Epidermal melanocyte (primary cell): ENCODE data around the gene RANGAP1.
"Not testable (repeated sequence)": the region's sequence is repeated elsewhere in the genome, so short reads cannot be mapped to it uniquely, and the experiment has no call there.

Source experiments
- DNase-seq: peaks from one replicate; pipeline ENCODE4 v3.0.0; 2011; ENCODE audit warnings: low spot score; ENCODE audit not compliant: insufficient read length

The RANGAP1 gene

GRCh38 chr22:41300661-41301060 lies 14.7 kb upstream of the RANGAP1 start:
- no peak for DNase-seq

DNA sequence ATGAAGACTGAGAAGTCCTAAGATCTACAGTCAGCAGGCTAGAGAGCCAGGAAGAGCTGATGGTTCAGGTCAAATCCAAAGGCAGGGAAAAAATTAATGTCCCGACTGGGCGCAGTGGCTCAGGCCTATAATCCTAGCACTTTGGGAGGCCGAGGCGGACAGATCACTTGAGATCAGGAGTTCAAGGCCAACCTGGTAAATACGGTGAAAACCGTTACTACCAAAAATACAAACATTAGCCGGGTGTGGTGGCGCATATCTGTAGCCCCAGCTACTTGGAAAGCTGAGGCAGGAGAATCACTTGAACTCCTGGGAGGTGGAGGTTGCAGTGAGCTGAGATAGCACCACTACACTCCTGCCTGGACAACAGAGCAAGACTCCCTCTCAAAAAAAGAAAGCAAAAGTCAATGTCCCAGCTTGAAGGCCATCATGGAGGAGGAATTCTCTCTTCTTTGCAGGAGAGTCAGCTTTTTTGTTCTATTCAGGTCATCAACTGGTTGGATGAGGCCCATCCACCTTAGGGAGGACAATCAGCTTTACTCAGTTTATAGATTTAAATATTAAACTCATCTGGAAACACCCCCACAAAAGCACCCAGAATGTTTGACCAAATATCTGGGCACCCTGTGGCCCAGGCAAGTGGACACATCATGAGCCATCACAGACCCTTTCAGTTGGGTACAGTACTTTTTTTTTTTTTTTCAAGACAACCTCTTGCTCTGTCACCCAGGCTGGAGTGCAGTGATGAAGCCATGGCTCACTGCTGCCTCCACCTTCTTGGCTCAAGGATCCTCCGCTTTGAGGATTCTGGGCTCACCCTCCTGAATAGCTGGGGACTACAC lies 11.1 kb upstream of the RANGAP1 start:
- DNase-seq: no peak

GRCh38 chr22:41294816-41295215 lies 8.8 kb upstream of the RANGAP1 start:
- DNase-seq: not testable (repeated sequence)

- peak; percentile 42 for DNase-seq
Observed at GRCh38 chr22:41290262-41291221, 4.6 kb upstream of the RANGAP1 start.

DNA sequence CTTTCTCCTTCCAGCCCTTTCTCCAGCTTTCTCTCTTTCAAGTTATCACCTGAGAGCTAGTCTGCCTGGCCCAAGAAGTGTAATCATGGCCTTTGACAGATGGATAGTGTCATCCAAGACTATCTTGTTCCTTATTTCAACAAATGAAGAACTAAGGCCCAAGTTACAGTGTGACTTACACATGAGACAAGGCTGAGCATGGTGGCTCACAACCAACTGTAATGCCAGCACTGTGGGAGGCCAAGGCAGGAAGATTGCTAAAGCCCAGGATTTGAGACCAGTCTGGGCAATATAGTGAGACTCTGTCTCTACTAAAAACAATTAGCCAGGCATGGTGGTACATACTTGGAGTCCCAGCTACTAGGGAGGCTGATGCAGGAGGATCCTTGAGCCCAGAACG lies 3.7 kb upstream of the RANGAP1 start:
- DNase-seq: no peak

GRCh38 chr22:41288245-41288946 lies 2.4 kb upstream of the RANGAP1 start:
- no peak for DNase-seq

- DNase-seq: no peak
Observed at GRCh38 chr22:41286639-41287091, 678 bp upstream of the RANGAP1 start.

GRCh38 chr22:41285441-41285819 lies 557 bp downstream of the RANGAP1 start:
- no peak for DNase-seq

DNA sequence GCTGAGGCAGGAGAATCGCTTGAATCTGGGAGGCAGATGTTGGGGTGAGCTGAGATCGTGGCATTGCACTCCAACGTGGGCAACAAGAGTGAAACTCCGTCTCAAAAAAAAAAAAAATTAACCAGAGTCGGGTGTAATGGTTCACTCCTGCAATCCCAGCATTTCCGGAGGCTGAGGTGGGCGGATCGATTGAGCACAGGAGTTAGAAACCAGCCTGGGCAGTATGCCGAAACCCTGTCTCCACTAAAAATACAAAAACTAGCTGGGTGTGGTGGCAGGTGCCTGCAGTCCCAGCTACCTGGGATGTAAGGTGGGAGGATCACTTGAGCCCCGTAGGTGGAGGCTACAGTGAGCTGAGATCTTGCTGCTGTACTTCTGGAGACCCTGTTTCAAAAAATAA lies 1.5 kb downstream of the RANGAP1 start:
- no peak for DNase-seq

GRCh38 chr22:41280854-41281253 lies 5.1 kb downstream of the RANGAP1 start:
- no peak for DNase-seq

- peak; percentile 7 for DNase-seq
Observed at GRCh38 chr22:41280065-41280464, 5.9 kb downstream of the RANGAP1 start.

- peak; percentile 46 for DNase-seq
Observed at GRCh38 chr22:41274856-41275255, 11.1 kb downstream of the RANGAP1 start.

GRCh38 chr22:41273128-41273527 lies 12.9 kb downstream of the RANGAP1 start:
- DNase-seq: peak; percentile 1

DNA sequence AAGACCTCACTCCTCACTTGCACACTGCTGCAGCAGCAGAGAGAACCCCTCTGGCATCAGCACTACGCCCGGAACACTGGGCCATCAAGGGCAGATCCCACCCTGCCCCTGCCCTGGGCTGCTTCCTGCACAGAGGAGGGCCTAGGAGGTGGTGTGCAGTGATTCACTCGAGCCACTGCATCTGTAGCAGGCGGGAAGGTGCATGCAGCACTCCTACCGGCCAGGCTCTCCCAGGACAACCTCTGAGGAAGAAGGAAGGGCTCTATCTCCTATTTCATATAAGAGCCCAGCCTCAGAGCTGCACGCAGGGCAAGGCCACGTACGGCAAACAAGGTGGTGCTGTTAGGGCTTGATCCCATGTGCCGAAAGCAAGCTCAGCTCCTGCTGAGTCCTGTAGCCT lies 14.2 kb downstream of the RANGAP1 start:
- no peak for DNase-seq

DNA sequence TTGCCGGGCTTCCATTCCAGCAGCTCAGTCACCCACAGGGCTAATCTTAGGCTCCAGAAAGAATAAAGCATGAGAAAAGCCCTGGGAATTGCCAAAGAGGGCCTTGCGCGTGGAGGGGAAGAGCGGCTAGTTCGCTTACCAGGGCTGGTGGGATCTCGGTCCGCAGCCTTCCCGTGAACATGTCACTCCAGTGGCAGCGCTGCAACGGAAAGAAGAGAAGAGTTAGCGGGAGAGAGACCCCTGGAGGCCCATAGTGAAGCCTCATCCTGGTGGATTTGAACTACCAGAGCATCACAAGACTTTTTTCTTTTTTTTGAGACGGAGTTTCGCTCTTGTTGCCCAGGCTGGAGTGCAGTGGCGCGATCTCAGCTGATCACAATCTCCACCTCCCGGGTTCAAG lies 18.0 kb downstream of the RANGAP1 start:
- DNase-seq: no peak

- DNase-seq: no peak
Observed at GRCh38 chr22:41264408-41264941, 21.5 kb downstream of the RANGAP1 start.

- DNase-seq: no peak
Observed at GRCh38 chr22:41263704-41264103, 22.3 kb downstream of the RANGAP1 start.

DNA sequence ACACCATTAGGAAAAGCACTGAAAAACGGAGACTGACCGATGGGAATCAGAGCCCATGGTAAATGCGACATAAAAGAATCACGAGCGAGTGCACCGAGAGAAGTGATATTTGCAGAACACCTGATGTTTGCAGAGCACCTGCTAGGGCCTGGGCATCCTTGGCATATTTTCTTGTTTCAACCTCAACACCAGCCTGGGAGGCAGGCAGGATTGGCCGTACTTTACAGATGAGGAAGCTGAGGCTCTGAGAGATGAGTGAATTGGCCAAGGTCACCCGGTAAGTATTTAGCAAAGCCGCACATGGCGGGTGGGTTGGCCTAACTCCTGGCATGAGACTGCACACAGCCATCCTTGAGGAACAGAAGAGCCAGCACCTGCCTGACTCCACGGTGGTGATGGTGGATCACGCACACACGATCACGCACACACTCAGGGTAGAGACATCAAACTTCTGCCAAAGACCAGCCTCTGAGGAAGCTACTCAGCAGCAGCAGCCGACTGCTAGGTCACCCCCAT lies 23.7 kb downstream of the RANGAP1 start:
- no peak for DNase-seq

DNA sequence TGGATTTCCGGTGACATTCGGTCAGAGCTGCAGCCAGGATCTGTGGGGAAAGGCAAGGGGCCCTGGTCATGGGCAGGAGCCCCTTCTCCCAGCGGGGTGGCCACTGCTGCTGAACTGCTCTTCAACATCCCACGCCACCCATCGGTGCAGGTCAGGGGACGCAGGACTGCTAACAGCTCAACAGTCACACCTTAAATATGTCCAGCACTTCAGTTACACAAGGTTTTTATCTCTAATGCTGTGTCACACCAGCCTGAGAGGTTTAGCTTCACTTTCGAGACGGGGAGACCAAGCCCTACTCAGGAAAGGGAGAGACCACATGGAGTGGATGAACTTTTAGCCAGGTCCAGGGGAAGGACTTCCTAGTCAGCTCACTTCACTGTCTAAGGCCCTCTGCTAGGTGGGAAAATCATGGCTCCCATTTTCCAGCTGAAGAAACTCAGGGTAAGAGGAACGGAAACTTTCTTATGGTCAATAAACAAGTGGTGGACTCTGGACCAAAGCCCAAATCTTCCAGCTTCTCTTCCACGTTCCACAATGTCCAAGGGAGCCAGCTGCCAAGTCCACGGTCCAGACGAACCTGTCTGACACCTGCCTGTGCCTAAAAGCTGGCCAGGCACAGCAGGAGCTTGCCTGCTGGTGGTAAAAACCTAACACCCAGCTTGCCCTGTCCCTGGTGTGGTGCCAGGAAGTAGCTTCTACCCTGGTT lies 24.3 kb downstream of the RANGAP1 start:
- no peak for DNase-seq

- no peak for DNase-seq
Observed at GRCh38 chr22:41260871-41261270, 25.1 kb downstream of the RANGAP1 start.
